Thyroid gland (tissue), 4 donors: ENCODE results near the gene CTNNBL1.

ENCODE experiments used
- POLR2A ChIP-seq, 2 donors: fragments of 450-650 bp; IDR thresholded peaks; one replicate each; pipeline ENCODE4 v1.6.1; 2017; ENCODE audit warnings: antibody characterized with exemption in 2 of 2, mild to moderate bottlenecking in 2 of 2, moderate library complexity in 1 of 2
- TF ChIP-seq, protein P1 (sequence below), 6 experiments: fragments of 200-600 bp in 3 of 6; fragments of 450-650 bp in 3 of 6; sonication (generic) in 3 of 6; IDR thresholded peaks; one replicate each; pipeline ENCODE4 v1.5.1; 2016 to 2019; ENCODE audit warnings: antibody characterized with exemption in 6 of 6, mild to moderate bottlenecking in 2 of 6, inconsistent platforms in 1 of 6, moderate library complexity in 1 of 6

DNA sequence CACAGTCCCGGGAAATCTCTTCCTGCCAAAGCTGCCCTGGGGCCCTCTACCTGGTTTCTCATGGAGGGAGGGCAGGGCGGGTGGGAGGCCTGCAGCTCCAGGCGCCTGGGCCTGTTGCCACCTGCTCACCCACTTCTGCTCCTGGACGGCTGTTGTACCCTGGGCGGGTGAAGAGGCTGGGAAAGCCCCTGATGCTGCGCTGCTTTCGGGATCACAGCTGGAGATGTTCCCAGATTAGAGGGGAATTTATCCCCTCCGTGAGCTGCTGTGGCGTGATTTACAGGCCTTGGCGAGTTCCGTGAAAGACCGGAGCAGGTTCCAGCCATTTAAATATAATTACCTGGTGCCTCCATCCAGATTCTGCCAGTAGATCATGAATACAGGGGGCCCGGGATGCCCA is 196.8 kb downstream of the CTNNBL1 start:
- TF ChIP-seq, protein P1, sequence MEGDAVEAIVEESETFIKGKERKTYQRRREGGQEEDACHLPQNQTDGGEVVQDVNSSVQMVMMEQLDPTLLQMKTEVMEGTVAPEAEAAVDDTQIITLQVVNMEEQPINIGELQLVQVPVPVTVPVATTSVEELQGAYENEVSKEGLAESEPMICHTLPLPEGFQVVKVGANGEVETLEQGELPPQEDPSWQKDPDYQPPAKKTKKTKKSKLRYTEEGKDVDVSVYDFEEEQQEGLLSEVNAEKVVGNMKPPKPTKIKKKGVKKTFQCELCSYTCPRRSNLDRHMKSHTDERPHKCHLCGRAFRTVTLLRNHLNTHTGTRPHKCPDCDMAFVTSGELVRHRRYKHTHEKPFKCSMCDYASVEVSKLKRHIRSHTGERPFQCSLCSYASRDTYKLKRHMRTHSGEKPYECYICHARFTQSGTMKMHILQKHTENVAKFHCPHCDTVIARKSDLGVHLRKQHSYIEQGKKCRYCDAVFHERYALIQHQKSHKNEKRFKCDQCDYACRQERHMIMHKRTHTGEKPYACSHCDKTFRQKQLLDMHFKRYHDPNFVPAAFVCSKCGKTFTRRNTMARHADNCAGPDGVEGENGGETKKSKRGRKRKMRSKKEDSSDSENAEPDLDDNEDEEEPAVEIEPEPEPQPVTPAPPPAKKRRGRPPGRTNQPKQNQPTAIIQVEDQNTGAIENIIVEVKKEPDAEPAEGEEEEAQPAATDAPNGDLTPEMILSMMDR (IDR thresholded peaks at IDR 0.05) = no peak
- TF ChIP-seq POLR2A (IDR thresholded peaks at IDR 0.05) = no peak
